ENCODE measurements around the gene ATP6V1F.

DNA sequence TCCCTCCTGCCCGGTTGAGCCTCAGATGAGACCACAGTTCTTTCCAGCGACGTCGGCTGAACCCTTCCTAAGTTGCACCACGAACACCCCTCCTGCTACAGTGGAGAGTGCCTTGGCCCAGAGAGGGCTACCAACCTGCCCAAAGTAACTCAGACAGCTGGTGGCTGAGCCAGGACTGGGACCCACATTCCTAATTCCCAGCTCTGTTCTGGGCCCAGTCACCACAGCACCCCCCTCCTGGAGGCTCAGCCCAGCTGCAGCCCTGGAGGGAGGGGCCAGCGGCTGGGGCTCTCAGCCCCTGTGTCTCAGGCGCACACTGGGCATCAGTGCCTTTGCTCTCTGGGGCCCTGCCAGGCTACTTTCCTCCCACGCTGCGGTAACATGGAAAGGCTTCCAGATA is 10.6 kb downstream of the ATP6V1F start:
- TF ChIP-seq, protein P1, sequence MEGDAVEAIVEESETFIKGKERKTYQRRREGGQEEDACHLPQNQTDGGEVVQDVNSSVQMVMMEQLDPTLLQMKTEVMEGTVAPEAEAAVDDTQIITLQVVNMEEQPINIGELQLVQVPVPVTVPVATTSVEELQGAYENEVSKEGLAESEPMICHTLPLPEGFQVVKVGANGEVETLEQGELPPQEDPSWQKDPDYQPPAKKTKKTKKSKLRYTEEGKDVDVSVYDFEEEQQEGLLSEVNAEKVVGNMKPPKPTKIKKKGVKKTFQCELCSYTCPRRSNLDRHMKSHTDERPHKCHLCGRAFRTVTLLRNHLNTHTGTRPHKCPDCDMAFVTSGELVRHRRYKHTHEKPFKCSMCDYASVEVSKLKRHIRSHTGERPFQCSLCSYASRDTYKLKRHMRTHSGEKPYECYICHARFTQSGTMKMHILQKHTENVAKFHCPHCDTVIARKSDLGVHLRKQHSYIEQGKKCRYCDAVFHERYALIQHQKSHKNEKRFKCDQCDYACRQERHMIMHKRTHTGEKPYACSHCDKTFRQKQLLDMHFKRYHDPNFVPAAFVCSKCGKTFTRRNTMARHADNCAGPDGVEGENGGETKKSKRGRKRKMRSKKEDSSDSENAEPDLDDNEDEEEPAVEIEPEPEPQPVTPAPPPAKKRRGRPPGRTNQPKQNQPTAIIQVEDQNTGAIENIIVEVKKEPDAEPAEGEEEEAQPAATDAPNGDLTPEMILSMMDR (IDR thresholded peaks at IDR 0.05): no peak
- no peak for TF ChIP-seq ZFX (IDR thresholded peaks at IDR 0.05; ENCODE audit: borderline replicate concordance)

Measured in 22Rv1 (cell line).